HG03571 (cell line): ENCODE measurements around the gene SCAPER.
"Not testable (repeated sequence)": the region's sequence is repeated elsewhere in the genome, so short reads cannot be mapped to it uniquely, and the experiment has no call there.

Source experiments
- ATAC-seq: cut with Tn5 transposase; IDR thresholded peaks from one replicate; pipeline ENCODE4 v1.9.1; 2021; ENCODE audit not compliant: unreplicated experiment

Gene SCAPER

DNA sequence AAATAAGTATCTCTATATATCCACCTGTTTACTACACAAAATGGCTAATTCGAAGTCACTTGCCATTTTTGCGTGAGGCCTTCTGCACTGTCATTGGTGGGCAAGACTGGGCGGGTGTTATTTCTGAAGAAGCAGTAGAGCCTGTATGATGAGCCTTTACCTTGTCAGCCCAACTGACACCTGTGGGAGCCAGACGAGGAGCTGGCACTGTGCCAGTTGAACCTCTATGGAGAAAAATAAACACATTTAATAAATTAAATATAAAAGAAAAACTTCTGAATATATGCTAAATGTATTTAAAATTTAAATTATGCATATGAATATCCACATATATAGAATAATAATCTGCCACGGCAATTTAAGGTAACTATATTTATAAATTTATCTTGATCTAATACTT lies 109.9 kb downstream of the SCAPER start:
- no peak for ATAC-seq

DNA sequence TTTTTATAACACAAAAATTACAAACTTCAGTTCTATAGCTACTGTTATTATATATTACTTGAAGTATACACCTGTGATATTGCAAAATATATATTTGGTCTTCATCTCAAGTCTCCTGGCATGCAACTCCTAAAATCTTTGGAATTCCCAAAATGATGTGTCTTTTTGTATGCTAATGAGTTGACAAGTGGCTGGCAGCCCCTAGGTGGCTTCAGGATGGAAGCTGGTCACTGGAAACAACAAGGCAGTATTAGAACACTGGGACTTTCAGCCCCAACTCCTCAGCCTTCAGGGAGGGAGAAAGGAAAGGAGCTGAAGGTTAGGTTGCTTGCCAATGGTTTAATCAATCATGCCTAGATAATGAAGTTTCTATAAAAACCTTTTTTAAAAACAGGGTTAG lies 112.0 kb downstream of the SCAPER start:
- ATAC-seq = no peak

DNA sequence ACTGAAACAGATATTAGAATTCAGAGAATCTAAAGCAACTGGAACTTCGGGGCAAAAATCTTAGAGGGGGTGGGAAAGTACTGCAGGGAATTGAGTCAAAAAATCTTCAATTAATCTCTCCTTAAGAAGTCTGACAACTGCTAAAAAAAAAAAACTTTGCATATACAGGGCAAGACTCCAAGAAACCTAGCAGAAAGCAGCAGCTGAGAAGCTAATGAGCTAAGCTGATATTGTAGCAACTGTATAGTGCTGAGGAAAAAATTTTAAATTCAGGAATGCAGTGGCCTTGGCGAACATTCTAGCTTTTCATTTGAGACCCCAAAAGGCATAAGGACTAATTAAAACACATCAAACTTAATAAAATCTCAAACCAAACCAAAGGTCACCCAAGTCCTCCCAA lies 113.6 kb downstream of the SCAPER start:
- ATAC-seq = no peak

DNA sequence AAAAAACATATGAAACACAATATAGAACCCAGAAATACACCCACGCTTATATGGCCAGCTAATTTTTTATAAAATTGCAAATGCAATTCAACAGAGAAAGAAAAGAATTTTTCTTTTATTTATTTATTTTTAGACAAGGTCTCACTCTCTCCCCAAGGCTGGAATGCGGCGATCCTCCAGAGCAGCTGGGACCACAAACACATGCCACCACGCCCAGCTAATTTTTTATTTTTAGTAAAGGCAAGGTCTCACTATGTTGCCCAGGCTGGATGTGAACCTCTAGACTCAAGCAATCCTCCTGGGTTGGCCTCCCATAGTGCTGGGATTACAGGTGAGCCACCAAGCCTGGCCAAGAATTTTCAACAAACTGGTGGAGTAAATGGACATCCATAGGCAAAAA lies 117.9 kb downstream of the SCAPER start:
- ATAC-seq = no peak

DNA sequence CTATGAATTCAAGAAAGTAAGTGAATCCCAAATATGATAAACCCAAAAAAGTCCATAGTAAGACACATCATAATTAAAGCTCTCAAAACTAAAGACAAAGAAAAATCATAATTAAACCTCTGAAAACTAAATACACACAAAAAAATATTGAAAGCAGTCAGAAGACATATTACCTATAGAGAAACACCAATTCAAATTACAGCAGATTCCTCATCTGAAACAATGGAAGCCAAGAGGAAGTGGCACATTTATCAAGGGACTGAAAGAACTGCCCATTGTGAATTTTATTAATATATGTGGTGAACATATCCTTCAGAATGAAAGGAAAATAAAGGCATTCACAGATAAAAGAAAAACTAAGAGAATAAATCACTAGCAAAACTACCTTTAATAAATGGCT lies 128.2 kb downstream of the SCAPER start:
- no peak for ATAC-seq

DNA sequence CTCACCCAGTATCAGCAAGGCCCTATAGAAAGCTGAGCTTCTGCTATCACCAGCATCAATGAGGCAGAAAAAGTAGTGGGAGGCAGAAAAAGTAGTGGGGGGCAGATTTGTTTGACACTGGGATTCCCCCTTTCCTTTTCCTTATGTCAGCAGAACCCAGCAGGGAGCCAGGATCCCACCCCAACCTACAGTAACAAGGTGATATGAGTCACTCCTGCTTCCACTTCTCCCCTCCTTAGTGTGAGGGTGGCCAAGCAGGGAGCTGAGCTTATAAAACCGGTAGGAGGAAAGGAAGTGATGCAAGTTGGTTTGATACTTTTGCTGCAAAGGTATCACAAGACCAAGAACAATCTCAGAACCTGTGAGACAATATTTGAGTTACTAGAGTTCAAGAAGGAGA lies 128.7 kb downstream of the SCAPER start:
- no peak for ATAC-seq

DNA sequence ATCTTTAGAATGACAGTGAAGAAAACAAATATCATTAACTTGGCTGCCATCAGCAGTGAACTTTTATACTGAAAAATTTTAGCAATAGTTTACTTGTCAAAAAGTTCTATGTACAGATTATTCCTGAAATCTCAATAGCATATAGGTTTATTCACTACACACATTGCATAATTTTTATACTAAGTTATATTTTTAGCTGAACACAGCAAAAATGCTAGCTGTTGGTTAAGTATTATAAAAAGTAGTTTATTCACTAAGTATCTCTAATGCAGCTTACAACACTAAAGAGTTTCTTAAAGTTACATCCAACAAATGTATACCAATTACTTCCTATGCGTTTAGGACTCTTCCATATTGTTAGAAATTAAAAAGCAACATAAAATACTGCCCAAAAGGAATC lies 131.9 kb downstream of the SCAPER start:
- ATAC-seq = no peak

DNA sequence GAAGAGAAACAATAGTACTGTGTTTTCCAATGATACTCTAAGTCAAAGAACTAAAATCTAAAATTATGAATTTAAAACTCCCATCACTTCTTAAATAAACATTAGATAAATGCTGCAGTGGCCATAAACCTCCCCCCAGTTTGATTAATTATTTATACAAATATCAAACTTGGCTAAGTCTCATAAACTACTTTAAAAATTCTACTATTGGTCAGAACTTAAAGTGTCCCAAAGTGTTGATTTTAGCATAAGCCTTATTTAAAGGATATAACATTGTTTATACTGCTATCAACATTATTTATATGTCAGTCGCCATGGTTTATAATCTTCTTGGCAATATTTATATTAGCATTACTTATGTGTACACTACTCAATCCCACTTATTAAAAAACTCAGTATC lies 132.4 kb downstream of the SCAPER start:
- ATAC-seq = no peak

DNA sequence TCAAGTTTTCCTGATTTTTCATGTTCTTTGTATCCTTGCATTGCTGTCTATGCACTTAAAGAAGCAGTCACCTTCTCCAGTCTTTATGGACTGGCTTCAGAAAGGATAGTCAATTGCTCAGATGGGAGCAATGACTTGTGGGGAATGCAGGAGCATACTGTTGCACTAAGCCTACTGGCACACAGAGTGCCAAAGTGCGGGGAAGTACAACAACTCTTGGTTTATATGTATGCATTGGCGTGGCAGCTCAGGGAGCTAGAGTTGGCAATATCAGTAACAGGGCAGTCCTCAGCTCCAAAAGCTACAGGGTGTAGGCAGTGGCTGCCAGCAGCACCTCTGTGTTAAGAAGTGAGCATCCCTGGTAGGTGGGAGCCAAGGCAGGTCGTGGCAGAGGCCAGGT lies 141.1 kb downstream of the SCAPER start:
- no peak for ATAC-seq

DNA sequence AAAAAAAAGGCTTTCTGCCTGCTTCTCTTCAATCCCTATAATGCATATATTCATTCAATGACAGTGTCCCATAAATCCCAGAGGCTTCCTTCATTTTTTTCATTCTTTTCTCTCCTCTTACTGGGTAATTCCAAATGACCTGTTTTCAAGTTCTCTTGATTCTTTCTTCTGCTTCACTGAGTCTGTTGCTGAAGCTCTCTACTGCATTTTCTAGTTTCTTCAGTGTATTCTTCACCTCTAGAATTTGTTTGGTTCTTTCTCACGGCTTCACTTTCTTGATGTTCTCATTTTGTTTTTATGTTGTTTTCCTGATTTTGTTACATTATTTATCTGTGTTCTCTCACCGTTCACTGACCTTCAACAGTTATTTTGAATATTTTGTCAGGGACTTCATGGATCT lies 141.6 kb downstream of the SCAPER start:
- ATAC-seq = no peak

DNA sequence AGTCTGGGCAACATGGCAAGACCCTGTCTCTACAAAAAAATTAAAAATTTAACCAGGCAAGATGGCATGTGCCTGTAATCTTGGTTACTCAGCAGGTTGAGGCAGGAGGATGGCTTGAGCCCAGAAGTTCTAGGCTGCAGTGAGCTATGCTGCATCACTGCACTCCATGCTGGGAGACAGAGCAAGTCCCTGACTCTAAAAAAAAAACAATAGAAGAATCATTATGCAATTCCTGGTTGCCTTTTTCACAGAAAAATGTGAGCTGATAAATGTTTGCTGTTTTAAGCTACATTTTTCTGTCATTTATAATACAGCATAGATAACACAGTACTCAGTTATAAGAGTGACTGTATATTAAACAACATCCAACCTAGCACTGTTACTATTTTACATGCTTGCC lies 148.8 kb downstream of the SCAPER start:
- no peak for ATAC-seq

DNA sequence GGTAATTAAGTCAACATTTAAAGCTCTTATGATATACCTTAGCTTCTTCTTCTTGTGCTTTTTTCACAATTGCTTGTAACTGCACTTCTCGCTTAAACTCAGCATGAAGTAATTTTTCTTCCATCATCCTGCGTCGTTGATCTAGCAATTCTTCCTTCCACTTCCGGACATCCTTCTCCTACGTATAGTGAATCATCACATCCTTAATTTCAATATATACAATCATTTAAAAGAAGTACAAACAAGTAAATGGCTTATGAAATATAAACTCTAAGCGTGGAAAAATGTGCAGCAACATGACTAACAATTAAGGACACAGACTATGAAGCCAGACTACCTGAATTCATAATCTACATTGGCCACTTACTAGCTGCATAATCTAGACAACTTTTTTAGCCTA lies 151.4 kb downstream of the SCAPER start:
- ATAC-seq = no peak

DNA sequence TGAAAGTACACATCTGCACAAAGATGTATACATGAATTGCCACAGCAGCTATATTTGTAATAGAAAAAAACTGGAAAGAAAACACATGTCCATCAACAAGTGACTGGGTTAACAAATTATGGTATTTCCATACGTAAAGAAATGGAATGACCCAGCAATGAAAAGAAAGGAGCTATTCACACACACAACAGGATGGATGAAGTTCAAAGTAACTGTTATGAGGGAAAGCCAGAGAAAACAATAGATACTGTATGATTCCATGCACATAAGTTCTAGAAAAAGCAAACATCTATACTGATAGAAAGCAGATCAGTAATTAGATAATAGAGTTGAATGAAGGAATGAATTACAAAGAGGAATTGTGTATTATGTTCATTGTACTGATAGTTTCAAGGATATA lies 152.0 kb downstream of the SCAPER start:
- ATAC-seq = no peak

DNA sequence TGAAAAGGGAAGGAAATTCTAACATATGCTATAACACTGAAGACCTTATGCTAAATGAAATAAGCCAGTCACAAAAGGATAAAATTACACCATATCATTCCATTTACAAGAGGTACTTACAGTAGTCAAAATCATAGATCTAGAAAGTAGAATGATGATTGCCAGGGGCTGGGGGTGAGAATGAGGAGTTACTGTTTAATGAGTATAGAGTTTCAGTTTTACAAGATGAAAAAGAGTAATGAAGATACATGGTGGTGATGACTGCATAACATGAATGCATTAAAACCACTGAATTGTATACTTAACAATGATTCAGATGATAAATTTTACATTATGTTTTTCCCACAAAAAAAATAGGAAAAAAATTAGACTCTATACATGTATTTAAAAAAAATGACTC lies 152.6 kb downstream of the SCAPER start:
- ATAC-seq = no peak

DNA sequence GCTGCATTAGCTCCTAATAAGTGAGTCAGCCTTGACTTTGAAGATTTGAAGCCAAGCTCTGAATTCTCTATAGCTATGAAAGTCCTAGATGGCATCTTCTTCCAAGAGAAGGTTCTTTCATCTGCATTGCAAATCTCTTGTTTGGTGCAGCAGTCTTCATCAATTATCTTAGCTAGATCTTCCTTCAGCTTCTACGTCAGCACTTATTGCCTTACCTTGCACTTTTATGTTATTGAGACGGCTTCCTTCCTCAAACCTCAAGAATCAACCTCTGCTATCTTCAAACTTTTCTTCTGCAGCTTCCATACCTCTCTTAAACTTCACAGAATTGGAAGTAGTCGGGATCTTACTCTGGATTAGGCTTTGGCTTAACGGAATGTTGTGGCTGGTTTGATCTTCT lies 167.6 kb downstream of the SCAPER start:
- no peak for ATAC-seq

DNA sequence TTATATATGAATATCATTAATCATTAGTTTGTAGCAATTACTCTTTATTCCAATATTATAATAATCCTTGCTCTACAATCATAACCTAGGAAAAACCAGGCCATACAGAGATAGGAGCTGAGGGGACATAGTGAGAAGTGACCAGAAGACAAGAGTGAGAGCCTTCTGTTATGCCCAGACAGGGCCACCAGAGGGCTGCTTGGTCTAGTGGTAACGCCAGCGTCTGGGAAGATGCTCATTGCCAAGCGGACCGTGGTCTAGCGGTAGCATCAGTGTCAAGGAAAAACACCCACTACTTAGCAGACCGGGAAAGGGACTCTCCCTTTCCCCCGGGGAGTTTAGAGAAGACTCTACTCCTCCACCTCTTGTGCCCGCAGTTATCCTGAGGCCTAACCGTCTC lies 172.8 kb downstream of the SCAPER start:
- ATAC-seq = not testable (repeated sequence)

DNA sequence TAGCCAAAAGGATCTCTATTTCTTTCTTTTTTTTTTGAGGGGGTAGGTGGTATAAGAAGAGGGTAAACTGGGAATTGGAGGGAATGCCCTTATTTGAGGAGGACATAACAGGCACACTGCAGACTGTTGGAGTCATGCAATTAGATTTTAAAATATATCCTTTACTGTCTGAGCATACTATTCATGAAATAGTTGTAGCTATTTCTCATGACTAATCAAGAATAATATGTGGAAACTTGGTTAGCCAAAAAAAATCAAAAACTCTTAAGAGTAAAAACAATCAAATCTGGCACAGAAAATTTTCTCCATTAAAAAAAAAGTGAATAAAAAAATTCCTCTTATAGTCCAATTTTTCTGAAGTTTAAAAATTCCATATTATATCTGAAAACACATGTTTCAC lies 174.9 kb downstream of the SCAPER start:
- ATAC-seq = no peak

DNA sequence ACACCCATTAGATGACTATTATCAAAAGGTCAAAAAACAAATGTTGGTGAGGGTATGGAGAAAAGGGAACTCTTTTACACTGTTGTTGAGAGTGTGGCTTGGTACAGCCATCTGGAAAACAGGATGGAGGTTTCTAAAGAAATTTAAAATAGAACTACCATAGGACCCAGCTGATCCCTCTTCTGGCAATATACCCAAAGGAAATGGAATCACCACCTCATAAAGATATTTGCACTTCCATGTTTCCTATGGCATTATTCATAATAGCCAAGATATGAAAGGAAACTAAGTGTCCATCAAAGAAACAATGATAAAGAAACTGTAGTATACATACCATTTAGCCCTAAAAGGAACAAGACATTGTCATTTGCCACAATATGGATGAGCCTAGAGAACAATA lies 186.3 kb downstream of the SCAPER start:
- ATAC-seq = no peak

DNA sequence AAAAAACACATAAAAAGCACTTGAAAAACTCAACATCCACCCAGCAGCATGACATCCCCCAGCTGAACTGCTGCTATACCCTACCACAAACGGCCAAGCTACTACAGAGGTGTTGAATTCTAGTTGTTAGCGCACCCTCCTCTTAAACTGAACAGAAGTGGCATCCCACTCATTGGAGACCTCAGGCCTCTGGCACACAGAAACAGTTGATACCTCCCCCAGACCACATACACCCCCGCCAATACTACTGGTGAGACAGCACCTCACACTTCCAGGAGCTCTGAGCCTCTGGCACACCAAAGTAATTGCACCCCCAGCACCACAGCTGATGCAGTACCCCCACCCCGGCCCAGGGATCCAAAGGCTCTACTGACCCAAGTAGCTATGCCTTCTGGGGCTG lies 190.2 kb downstream of the SCAPER start:
- no peak for ATAC-seq

DNA sequence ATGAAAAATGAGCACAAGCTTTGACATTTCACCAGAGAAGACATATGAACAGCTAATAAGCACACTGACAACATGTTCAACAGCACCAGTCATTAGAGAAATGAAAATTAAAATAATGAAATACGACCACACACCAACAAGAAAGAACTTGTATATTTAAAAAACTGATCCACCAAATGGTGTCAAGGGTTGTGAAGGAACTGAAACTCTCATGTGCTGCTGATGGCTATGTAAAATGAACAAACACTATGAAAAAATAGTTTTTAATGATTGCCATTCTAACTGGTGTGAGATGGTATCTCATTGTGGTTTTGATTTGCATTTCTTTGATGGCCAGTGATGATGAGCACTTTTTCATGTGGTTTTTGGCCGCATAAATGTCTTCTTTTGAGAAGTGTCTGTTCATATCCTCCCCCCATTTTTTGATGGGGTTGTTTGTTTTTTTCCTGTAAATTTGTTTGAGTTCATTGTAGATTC lies 193.8 kb downstream of the SCAPER start:
- ATAC-seq = no peak

DNA sequence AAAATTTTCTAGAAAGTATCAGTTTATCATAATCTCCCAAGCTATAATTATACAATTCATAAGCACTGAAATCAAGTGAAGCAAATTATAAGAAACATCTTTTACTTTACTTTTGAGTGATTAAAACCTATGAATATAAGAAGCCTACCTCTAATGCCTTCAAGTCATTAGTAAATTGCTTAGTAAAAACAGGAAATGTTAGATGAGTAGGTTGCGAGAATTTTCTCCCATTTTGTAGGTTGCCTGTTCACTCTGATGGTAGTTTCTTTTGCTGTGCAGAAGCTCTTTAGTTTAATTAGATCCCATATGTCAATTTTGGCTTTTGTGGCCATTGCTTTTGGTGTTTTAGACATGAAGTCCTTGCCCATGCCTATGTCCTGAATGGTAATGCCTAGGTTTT lies 201.1 kb downstream of the SCAPER start:
- ATAC-seq = not testable (repeated sequence)

DNA sequence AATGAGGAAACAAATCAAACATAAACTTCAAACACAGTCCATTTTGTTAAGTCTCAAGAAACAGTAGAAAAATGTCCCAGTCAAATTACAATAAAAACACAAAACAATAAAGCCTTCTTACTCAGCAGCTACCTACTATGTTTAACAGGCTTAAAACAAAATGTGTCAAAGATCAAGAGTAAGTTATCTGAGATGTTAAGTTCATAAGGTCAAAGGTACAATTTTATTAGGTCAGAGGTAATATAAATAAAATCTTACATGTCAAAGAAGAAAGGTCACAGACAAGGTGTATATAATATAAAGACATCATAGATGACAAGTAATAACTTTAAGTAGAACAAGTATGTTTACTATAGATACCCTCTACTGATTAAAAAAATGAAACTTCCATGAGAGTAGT lies 208.3 kb downstream of the SCAPER start:
- no peak for ATAC-seq

DNA sequence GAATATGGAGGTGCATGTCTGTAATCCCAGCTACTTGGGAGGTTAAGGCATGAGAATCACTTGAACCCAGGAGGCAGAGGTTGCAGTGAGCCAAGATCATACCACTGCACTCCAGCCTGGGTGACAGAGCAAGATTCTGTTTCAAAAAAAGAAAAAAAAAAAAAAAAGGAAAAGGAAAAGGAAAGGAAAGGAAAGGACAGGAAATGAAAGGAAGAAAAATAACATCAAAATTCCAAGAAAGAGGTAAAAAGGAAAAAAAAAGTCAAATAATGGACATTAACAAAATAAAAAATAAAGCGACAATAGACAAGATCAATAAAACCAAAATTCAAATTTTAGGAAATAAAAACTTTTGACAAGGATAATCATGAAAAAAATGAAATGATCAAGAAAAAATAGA lies 212.6 kb downstream of the SCAPER start:
- ATAC-seq = not testable (repeated sequence)

DNA sequence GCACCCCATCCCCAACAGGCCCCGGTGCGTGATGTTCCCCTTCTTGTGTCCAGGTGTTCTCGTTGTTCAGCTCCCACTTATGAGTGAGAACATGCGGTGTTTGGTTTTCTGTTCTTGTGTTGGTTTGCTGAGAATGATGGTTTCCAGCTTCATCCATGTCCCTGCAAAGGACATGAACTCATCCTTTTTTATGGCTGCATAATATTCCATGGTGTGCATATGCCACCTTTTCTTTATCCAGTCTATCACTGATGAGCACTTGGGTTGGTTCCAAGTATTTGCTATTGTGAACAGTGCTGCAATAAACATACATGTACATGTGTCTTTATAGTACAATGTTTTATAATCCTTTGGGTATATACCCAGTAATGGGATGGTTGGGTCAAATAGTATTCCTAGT lies 217.5 kb downstream of the SCAPER start:
- not testable (repeated sequence) for ATAC-seq
